Upper lobe of right lung (tissue), 1 donor: ENCODE measurements around the gene GTF2F1. TPM values are rescaled to one million over a fixed set of nuclear protein-coding genes. Genes with fewer than 3 reads are reported as not detected.
"Not testable (repeated sequence)": the region's sequence is repeated elsewhere in the genome, so short reads cannot be mapped to it uniquely, and the experiment has no call there.

Experiments
- ATAC-seq: fragments of 200-7000 bp; cut with Tn5 transposase; one replicate; pipeline ENCODE4 v1.9.1; 2020; ENCODE audit warnings: mild to moderate bottlenecking, moderate library complexity
- DNase-seq: peaks from one replicate; pipeline ENCODE4 v3.0.0-alpha.2; 2020
- H3K27ac ChIP-seq: fragments of 200-600 bp; one replicate; pipeline ENCODE4 v1.8.0; 2022
- H3K27me3 ChIP-seq: fragments of 200-600 bp; one replicate; pipeline ENCODE4 v1.8.0; 2022; ENCODE audit warnings: mild to moderate bottlenecking
- H3K36me3 ChIP-seq: fragments of 200-600 bp; one replicate; pipeline ENCODE4 v1.8.0; 2022
- H3K4me1 ChIP-seq: fragments of 200-600 bp; one replicate; pipeline ENCODE4 v1.8.0; 2022
- H3K4me3 ChIP-seq: fragments of 200-600 bp; one replicate; pipeline ENCODE4 v1.8.0; 2022; ENCODE audit warnings: mild to moderate bottlenecking
- H3K9me3 ChIP-seq: fragments of 200-600 bp; one replicate; pipeline ENCODE4 v1.8.0; 2022
- CTCF ChIP-seq: fragments of 200-600 bp; IDR thresholded peaks from one replicate; pipeline ENCODE4 v1.8.0; 2022; ENCODE audit warnings: antibody characterized with exemption
- intact Hi-C: fragments of 100-400 bp; cut with DNase I; formaldehyde crosslinking; loops from one replicate; pipeline ENCODE4 v1.11.0; 2022
- total RNA-seq: library from RNA; stranded (reverse); fragmentation: NEBNext Ultra II Directional; extraction: Animal tissue kit (Norgen Biotek cat#: 25700); gene quantifications from one replicate; pipeline ENCODE4 v1.2.1, GENCODE V29; 2021
- donor health status: DM: no; HTN: yes; CAD: no; lungs with severe emphysema.

GTF2F1 gene
- total RNA-seq, 1 donor from 2014 or later = 47.4 TPM

- peak overlapping the region; percentile 86 for H3K4me3 ChIP-seq
- no peaks in the 10 kb centered on the region for H3K9me3 ChIP-seq
- no peaks in the 10 kb centered on the region for H3K27me3 ChIP-seq
- DNase-seq (peak; percentile 99), ATAC-seq (peak; percentile 92)
- no peaks in the 10 kb centered on the region for H3K4me1 ChIP-seq
- intact Hi-C loops = no loop called here
- peak overlapping the region; percentile 94 for H3K27ac ChIP-seq
- H3K36me3 ChIP-seq = peaks cover 12% of the 10 kb centered on the region
- TF ChIP-seq CTCF = no peak
Measured at GRCh38 chr19:6373096-6373812, 19.7 kb downstream of the GTF2F1 start.

GRCh38 chr19:6372594-6373095 lies 20.3 kb downstream of the GTF2F1 start, which contains the start of gene ALKBH7:
Gene ALKBH7, plus strand, starts transcription at chr19:6372794. Its CDS starts 27 bp downstream, at chr19:6372821.
- peak; percentile 9 for TF ChIP-seq CTCF
- peak; percentile 88 for ATAC-seq
- peak; percentile 97 for DNase-seq
- H3K36me3 ChIP-seq = peaks cover 18% of the 10 kb centered on the region
- H3K27me3 ChIP-seq = no peaks in the 10 kb centered on the region
- no peaks in the 10 kb centered on the region for H3K4me1 ChIP-seq
- H3K9me3 ChIP-seq = no peaks in the 10 kb centered on the region
- intact Hi-C loops = no loop called here
- H3K4me3 ChIP-seq = peak within 1 kb of the TSS; percentile 86
- peak within 1 kb of the TSS; percentile 94 for H3K27ac ChIP-seq

- no peak for TF ChIP-seq CTCF
- H3K9me3 ChIP-seq = no peaks in the 10 kb centered on the region
- DNase-seq = no peak
- ATAC-seq = no peak
- H3K27ac ChIP-seq = no peak overlapping the region
- peaks cover 55% of the 10 kb centered on the region for H3K36me3 ChIP-seq
- H3K4me3 ChIP-seq = no peak overlapping the region
- no peaks in the 10 kb centered on the region for H3K27me3 ChIP-seq
- peaks cover 15% of the 10 kb centered on the region for H3K4me1 ChIP-seq
- intact Hi-C loops = no loop called here
Measured at GRCh38 chr19:6364353-6364752, 28.6 kb downstream of the GTF2F1 start.

- peak overlapping the region; percentile 84 for H3K27ac ChIP-seq
- intact Hi-C loops = no loop called here
- H3K4me3 ChIP-seq = peak overlapping the region; percentile 90
- ATAC-seq = no peak
- H3K36me3 ChIP-seq = peaks cover 35% of the 10 kb centered on the region
- no peaks in the 10 kb centered on the region for H3K9me3 ChIP-seq
- DNase-seq = no peak
- peaks cover 15% of the 10 kb centered on the region for H3K4me1 ChIP-seq
- TF ChIP-seq CTCF = no peak
- no peaks in the 10 kb centered on the region for H3K27me3 ChIP-seq
Measured at GRCh38 chr19:6362351-6362801, 30.6 kb downstream of the GTF2F1 start.

- Histone ChIP-seq H3K27ac (peak overlapping the region; percentile 84), H3K4me1 (peaks cover 15% of the 10 kb centered on the region), H3K4me3 (peak overlapping the region; percentile 90), H3K36me3 (peaks cover 31% of the 10 kb centered on the region), H3K9me3 (no peaks in the 10 kb centered on the region), H3K27me3 (no peaks in the 10 kb centered on the region)
- intact Hi-C loops = no loop called here
- DNase-seq (no peak), ATAC-seq (no peak)
- no peak for TF ChIP-seq CTCF
Measured at GRCh38 chr19:6362027-6362350, 31.0 kb downstream of the GTF2F1 start.

GRCh38 chr19:6360857-6361216 lies 32.1 kb downstream of the GTF2F1 start:
- H3K27me3 ChIP-seq, intact Hi-C loops, ATAC-seq, DNase-seq, H3K9me3 ChIP-seq: not testable (repeated sequence)
- H3K36me3 ChIP-seq = peaks cover 19% of the 10 kb centered on the region
- H3K4me3 ChIP-seq = peak overlapping the region; percentile 90
- peak overlapping the region; percentile 84 for H3K27ac ChIP-seq
- H3K4me1 ChIP-seq = peaks cover 15% of the 10 kb centered on the region

- H3K4me3 ChIP-seq, intact Hi-C loops, H3K27ac ChIP-seq, ATAC-seq, H3K27me3 ChIP-seq, H3K9me3 ChIP-seq, DNase-seq: not testable (repeated sequence)
- peaks cover 15% of the 10 kb centered on the region for H3K4me1 ChIP-seq
- peaks cover 16% of the 10 kb centered on the region for H3K36me3 ChIP-seq
Measured at GRCh38 chr19:6360445-6360844, 32.5 kb downstream of the GTF2F1 start.
